ENCODE measurements around the gene LNX1. TPM values are rescaled to one million over a fixed set of nuclear protein-coding genes. Genes with fewer than 3 reads are reported as not detected.
A peak's percentile ranks its signal among the peaks of the same experiment; 100 is the strongest.

The LNX1 gene
- total RNA-seq, 2 experiments from 2014 or later: not detected

- H3K27ac ChIP-seq (ENCODE audit: low read depth, low read length, poor library complexity, severe bottlenecking): no peak overlapping the region
- DNase-seq (ENCODE audit: low spot score): no peak
- no peaks in the 10 kb centered on the region for H3K9me2 ChIP-seq (ENCODE audit: insufficient read depth, low read length)
- no peaks in the 10 kb centered on the region for H3K4me1 ChIP-seq (ENCODE audit: insufficient read depth, low read length, poor library complexity, severe bottlenecking)
- POLR2A ChIA-PET: interaction anchor here (0.8 kb wide), 1 partner anchor 1402 kb away, joined by 3 read pairs; no protein-coding TSS in a partner anchor
- BruUV-seq (replicated peaks): no TSS peak
- TF ChIP-seq EZH2phosphoT487 (IDR thresholded peaks at IDR 0.05; ENCODE audit: borderline replicate concordance, low read depth, low read length): no peak
- TF ChIP-seq CTCF (conservative IDR thresholded peaks at IDR 0.05; ENCODE audit: low read length): no peak
- no peaks in the 10 kb centered on the region for H4K20me1 ChIP-seq (ENCODE audit: insufficient read depth, low read length)
- intact Hi-C loops (cut with micrococcal nuclease; ENCODE audit: unreplicated experiment): no loop called here
- H3K36me3 ChIP-seq (ENCODE audit: insufficient read depth, low read length): no peaks in the 10 kb centered on the region
- CTCF ChIA-PET (ENCODE audit: unreplicated experiment): no interaction called here
- H2AFZ ChIP-seq (ENCODE audit: low read length): no peak overlapping the region
- H3K4me3 ChIP-seq (ENCODE audit: low read depth, low read length, poor library complexity, severe bottlenecking): no peak overlapping the region
- no peaks in the 10 kb centered on the region for H3K9me3 ChIP-seq (ENCODE audit: low read length)
- no peak overlapping the region for H3K4me2 ChIP-seq (ENCODE audit: low read length)
- H3K79me2 ChIP-seq (ENCODE audit: insufficient read depth, low read depth, low read length): no peaks in the 10 kb centered on the region
Measured at GRCh38 chr4:53507058-53507457, 84.2 kb downstream of the LNX1 start.

GRCh38 chr4:53505947-53506346, 85.3 kb downstream of the LNX1 start:
- no TSS peak for BruUV-seq (replicated peaks)
- no peaks in the 10 kb centered on the region for H3K9me3 ChIP-seq (ENCODE audit: low read length)
- H4K20me1 ChIP-seq (ENCODE audit: insufficient read depth, low read length): no peaks in the 10 kb centered on the region
- H3K4me1 ChIP-seq (ENCODE audit: insufficient read depth, low read length, poor library complexity, severe bottlenecking): no peaks in the 10 kb centered on the region
- no peak overlapping the region for H3K4me3 ChIP-seq (ENCODE audit: low read depth, low read length, poor library complexity, severe bottlenecking)
- no peaks in the 10 kb centered on the region for H3K9me2 ChIP-seq (ENCODE audit: insufficient read depth, low read length)
- ChIA-PET POLR2A (interaction anchor here (0.9 to 1.1 kb wide), 2 partner anchors 9 to 752 kb away, joined by 3 read pairs; no protein-coding TSS in a partner anchor), CTCF (ENCODE audit: unreplicated experiment) (no interaction called here)
- intact Hi-C loops (cut with micrococcal nuclease; ENCODE audit: unreplicated experiment): no loop called here
- H3K36me3 ChIP-seq (ENCODE audit: insufficient read depth, low read length): no peaks in the 10 kb centered on the region
- H3K79me2 ChIP-seq (ENCODE audit: insufficient read depth, low read depth, low read length): no peaks in the 10 kb centered on the region
- H3K27ac ChIP-seq (ENCODE audit: low read depth, low read length, poor library complexity, severe bottlenecking): no peak overlapping the region
- no peak for DNase-seq (ENCODE audit: low spot score)
- 0 out of 2 replicates have a peak, but pooled peaks have one; percentile 25 for TF ChIP-seq CTCF (conservative IDR thresholded peaks at IDR 0.05; ENCODE audit: low read length)
- TF ChIP-seq EZH2phosphoT487 (IDR thresholded peaks at IDR 0.05; ENCODE audit: borderline replicate concordance, low read depth, low read length): no peak
- no peak overlapping the region for H2AFZ ChIP-seq (ENCODE audit: low read length)
- no peak overlapping the region for H3K4me2 ChIP-seq (ENCODE audit: low read length)

- no peak for DNase-seq (ENCODE audit: low spot score)
- no TSS peak for BruUV-seq (replicated peaks)
- Histone ChIP-seq H3K27ac (ENCODE audit: low read depth, low read length, poor library complexity, severe bottlenecking) (no peak overlapping the region), H4K20me1 (ENCODE audit: insufficient read depth, low read length) (no peaks in the 10 kb centered on the region), H3K9me2 (ENCODE audit: insufficient read depth, low read length) (no peaks in the 10 kb centered on the region), H3K4me3 (ENCODE audit: low read depth, low read length, poor library complexity, severe bottlenecking) (no peak overlapping the region), H3K9me3 (ENCODE audit: low read length) (no peaks in the 10 kb centered on the region), H3K4me1 (ENCODE audit: insufficient read depth, low read length, poor library complexity, severe bottlenecking) (no peaks in the 10 kb centered on the region), H3K36me3 (ENCODE audit: insufficient read depth, low read length) (no peaks in the 10 kb centered on the region), H3K4me2 (ENCODE audit: low read length) (no peak overlapping the region), H3K79me2 (ENCODE audit: insufficient read depth, low read depth, low read length) (no peaks in the 10 kb centered on the region), H2AFZ (ENCODE audit: low read length) (no peak overlapping the region)
- ChIA-PET CTCF (ENCODE audit: unreplicated experiment) (no interaction called here), POLR2A (interaction anchor here (0.6 kb wide), 1 partner anchor 1384 kb away, joined by 4 read pairs; no protein-coding TSS in a partner anchor)
- TF ChIP-seq CTCF (conservative IDR thresholded peaks at IDR 0.05; ENCODE audit: low read length): no peak
- TF ChIP-seq EZH2phosphoT487 (IDR thresholded peaks at IDR 0.05; ENCODE audit: borderline replicate concordance, low read depth, low read length): no peak
- intact Hi-C loops (cut with micrococcal nuclease; ENCODE audit: unreplicated experiment): no loop called here
Measured at GRCh38 chr4:53502094-53502493, 89.2 kb downstream of the LNX1 start.

Data from OCI-LY7 (cell line).